K562 (cell line): ENCODE measurements around the gene WTAP. TPM values are rescaled to one million over a fixed set of nuclear protein-coding genes. Genes with fewer than 3 reads are reported as not detected.

ENCODE experiments used
- ATF7 ChIP-seq: fragments of 450-650 bp; IDR thresholded peaks from 2 replicates; pipeline ENCODE4 v1.7.1; 2014; ENCODE audit warnings: mild to moderate bottlenecking, moderate library complexity
- CGGBP1 ChIP-seq: fragments of 250-450 bp; sonication (Bioruptor Pico); IDR thresholded peaks from 2 replicates; pipeline ENCODE4 v1.9.0; 2021; ENCODE audit warnings: mild to moderate bottlenecking
- CREB5 ChIP-seq: fragments of 250-450 bp; sonication (Bioruptor Pico); IDR thresholded peaks from 2 replicates; pipeline ENCODE4 v1.5.0; 2020; ENCODE audit warnings: mild to moderate bottlenecking
- DDX20 ChIP-seq: fragments of 450-650 bp; IDR thresholded peaks from 2 replicates; pipeline ENCODE4 v1.6.1; 2016; ENCODE audit warnings: missing genetic modification characterization, low read depth, mild to moderate bottlenecking, missing compliant biosample characterization, moderate library complexity
- HNRNPLL ChIP-seq: fragments of 200-400 bp; formaldehyde crosslinking; IDR thresholded peaks from 2 replicates; pipeline ENCODE4 v1.6.1; 2017; ENCODE audit warnings: low read length, low read depth, mild to moderate bottlenecking; ENCODE audit not compliant: poor library complexity, severe bottlenecking
- ILF3 ChIP-seq: fragments of 450-650 bp; IDR thresholded peaks from 2 replicates; pipeline ENCODE4 v1.6.1; 2018; ENCODE audit warnings: antibody characterized with exemption, mild to moderate bottlenecking, moderate library complexity, borderline replicate concordance
- PRPF4 ChIP-seq: fragments of 200-400 bp; formaldehyde crosslinking; IDR thresholded peaks from one replicate; pipeline ENCODE4 v1.6.1; 2017; ENCODE audit warnings: low read length, low read depth, mild to moderate bottlenecking; ENCODE audit not compliant: insufficient read depth, poor library complexity, severe bottlenecking
- SAP30 ChIP-seq: fragments of 200-600 bp; sonication (generic); IDR thresholded peaks from 2 replicates; pipeline ENCODE4 v1.6.1; 2012; ENCODE audit warnings: borderline replicate concordance, low read depth, mild to moderate bottlenecking, moderate library complexity, low read length, control low read depth, inconsistent platforms; ENCODE audit not compliant: insufficient read depth, poor library complexity, severe bottlenecking
- SIN3A ChIP-seq, 2 experiments: fragments of 150-350 bp in 1 of 2; IDR thresholded peaks; 2 replicates each; pipeline ENCODE4 v1.6.1; 2011 to 2016; ENCODE audit warnings: borderline replicate concordance in 2 of 2, low read depth in 2 of 2, low read length in 2 of 2, mild to moderate bottlenecking in 2 of 2, moderate library complexity in 2 of 2; ENCODE audit not compliant: control insufficient read depth in 1 of 2
- TBL1XR1 ChIP-seq, 2 experiments: IDR thresholded peaks; 2 replicates each; pipeline ENCODE4 v1.6.1; 2012; ENCODE audit warnings: improper control_type of control experiment in 2 of 2, low read length in 2 of 2, mild to moderate bottlenecking in 1 of 2
- UBTF ChIP-seq, 2 experiments: IDR thresholded peaks; 2 replicates each; pipeline ENCODE4 v1.6.1; 2012; ENCODE audit warnings: improper control_type of control experiment in 2 of 2, low read depth in 2 of 2, low read length in 2 of 2, borderline replicate concordance in 1 of 2
- ZC3H8 ChIP-seq: fragments of 450-650 bp; IDR thresholded peaks from 2 replicates; pipeline ENCODE4 v1.6.1; 2017
- ZNF23 ChIP-seq: fragments of 250-450 bp; sonication (Bioruptor Pico); IDR thresholded peaks from 2 replicates; pipeline ENCODE4 v1.4.0; 2020; ENCODE audit warnings: mild to moderate bottlenecking
- polyA plus RNA-seq, 8 experiments: library from polyadenylated mRNA; depleted of rRNA in 4 of 8; stranded (reverse) in 5 of 8; unstranded in 3 of 8; fragments of >200 nt; fragmentation: Nextera tagmentation in 2 of 8; fragmentation: Illumina TruSeq in 1 of 8; extraction: Ambion mirVana in 2 of 8; extraction: Trizol in 1 of 8; gene quantifications; 2 replicates each; pipeline versions ENCODE4 v1.2.1 to v1.2.3, GENCODE V29; 2011 to 2014; ENCODE audit warnings: inconsistent platforms in 1 of 8, missing spikeins in 1 of 8
- total RNA-seq, 7 experiments: library from RNA; depleted of rRNA in 6 of 7; stranded (reverse); fragments of >200 nt in 6 of 7; fragmentation: Illumina TruSeq in 2 of 7; extraction: Trizol in 2 of 7; gene quantifications; 2 replicates each; pipeline versions ENCODE4 v1.2.1 to v1.2.3, GENCODE V29; 2011 to 2021; ENCODE audit warnings: low replicate concordance in 1 of 7
- TF ChIP-seq, protein P1 (sequence below): fragments of 250-450 bp; sonication (Bioruptor Pico); IDR thresholded peaks from 2 replicates; pipeline ENCODE4 v1.5.0; 2022; ENCODE audit warnings: mild to moderate bottlenecking
- TF ChIP-seq, protein P2 (sequence below): fragments of 450-650 bp; formaldehyde crosslinking; IDR thresholded peaks from 2 replicates; pipeline ENCODE4 v1.4.0; 2020; ENCODE audit warnings: mild to moderate bottlenecking, mixed read lengths

Gene WTAP
- total and polyA plus RNA-seq, 9 of the 15 experiments (the other 6 are each of a cell fraction or from before 2014, with no cell fraction given): 52.4 to 156 (median 110) TPM

DNA sequence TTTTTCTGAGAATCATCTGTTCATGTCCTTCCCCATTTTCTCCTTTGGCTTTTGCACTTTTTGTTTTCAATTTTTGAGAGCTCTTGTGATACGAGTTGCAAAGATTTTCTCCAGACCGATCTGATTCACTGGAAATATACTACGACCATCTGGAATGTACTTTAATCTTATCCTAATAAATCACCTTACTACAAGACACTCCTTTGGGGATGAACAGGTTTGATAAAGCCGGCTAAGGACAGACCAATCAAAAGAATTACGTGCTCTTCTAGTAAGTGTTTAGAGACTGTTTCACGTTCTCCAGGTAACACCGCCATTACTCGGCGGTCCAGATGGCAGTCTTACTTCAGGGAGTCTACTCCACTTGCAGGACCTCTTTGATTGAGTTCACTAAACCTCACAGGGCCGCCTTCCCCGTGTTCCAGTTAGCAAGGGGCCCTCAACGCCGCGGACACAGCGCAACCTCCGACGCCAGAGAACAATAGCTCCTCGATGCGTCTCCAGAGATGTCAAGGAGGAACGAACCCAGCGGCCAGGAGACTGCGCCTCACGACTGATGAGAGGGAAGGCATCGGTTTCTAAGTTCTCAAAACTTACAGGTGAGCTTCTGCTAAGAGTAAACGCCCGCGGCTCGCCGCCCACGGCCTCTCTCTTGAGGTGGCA lies 920 bp upstream of the WTAP start (continued):
- TF ChIP-seq, protein P1, sequence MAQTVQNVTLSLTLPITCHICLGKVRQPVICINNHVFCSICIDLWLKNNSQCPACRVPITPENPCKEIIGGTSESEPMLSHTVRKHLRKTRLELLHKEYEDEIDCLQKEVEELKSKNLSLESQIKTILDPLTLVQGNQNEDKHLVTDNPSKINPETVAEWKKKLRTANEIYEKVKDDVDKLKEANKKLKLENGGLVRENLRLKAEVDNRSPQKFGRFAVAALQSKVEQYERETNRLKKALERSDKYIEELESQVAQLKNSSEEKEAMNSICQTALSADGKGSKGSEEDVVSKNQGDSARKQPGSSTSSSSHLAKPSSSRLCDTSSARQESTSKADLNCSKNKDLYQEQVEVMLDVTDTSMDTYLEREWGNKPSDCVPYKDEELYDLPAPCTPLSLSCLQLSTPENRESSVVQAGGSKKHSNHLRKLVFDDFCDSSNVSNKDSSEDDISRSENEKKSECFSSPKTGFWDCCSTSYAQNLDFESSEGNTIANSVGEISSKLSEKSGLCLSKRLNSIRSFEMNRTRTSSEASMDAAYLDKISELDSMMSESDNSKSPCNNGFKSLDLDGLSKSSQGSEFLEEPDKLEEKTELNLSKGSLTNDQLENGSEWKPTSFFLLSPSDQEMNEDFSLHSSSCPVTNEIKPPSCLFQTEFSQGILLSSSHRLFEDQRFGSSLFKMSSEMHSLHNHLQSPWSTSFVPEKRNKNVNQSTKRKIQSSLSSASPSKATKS (CRISPR knock-in tag): 0 out of 2 replicates have a peak, but pooled peaks have one; percentile 63
- TF ChIP-seq, protein P2, sequence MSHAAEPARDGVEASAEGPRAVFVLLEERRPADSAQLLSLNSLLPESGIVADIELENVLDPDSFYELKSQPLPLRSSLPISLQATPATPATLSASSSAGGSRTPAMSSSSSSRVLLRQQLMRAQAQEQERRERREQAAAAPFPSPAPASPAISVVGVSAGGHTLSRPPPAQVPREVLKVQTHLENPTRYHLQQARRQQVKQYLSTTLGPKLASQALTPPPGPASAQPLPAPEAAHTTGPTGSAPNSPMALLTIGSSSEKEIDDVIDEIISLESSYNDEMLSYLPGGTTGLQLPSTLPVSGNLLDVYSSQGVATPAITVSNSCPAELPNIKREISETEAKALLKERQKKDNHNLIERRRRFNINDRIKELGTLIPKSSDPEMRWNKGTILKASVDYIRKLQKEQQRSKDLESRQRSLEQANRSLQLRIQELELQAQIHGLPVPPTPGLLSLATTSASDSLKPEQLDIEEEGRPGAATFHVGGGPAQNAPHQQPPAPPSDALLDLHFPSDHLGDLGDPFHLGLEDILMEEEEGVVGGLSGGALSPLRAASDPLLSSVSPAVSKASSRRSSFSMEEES: peak; percentile 3
- no peak for TF ChIP-seq ZC3H8
- TF ChIP-seq CGGBP1 (CRISPR knock-in tag): 0 out of 2 replicates have a peak, but pooled peaks have one; percentile 30
- TF ChIP-seq ILF3: 0 out of 2 replicates have a peak, but pooled peaks have one; percentile 20
- 0 out of 4 replicates have a peak, but pooled peaks of 1 of the 2 experiments have one; percentile 4 for TF ChIP-seq UBTF (IDR thresholded peaks at IDR 0.05; ENCODE audit: borderline replicate concordance in 1 of 2, low read depth in 2 of 2, low read length in 2 of 2)
- peak; percentile 81; the same call in 1 of the 2 replicates for TF ChIP-seq CREB5 (CRISPR knock-in tag)
- 0 out of 4 replicates have a peak, but pooled peaks of 1 of the 2 experiments have one; percentile 59 for TF ChIP-seq TBL1XR1 (IDR thresholded peaks at IDR 0.05; ENCODE audit: low read length in 2 of 2)
- 0 out of 2 replicates have a peak, but pooled peaks have one; percentile 15 for TF ChIP-seq ZNF23 (CRISPR knock-in tag)
- no peak; the same call in 1 of the 2 replicates for TF ChIP-seq ATF7
- peak; percentile 63 for TF ChIP-seq HNRNPLL
- 0 out of 2 replicates have a peak, but pooled peaks have one; percentile 20 for TF ChIP-seq DDX20
- TF ChIP-seq PRPF4: no peak
- TF ChIP-seq SIN3A (IDR thresholded peaks at IDR 0.05; ENCODE audit: borderline replicate concordance in 2 of 2, control insufficient read depth in 1 of 2, low read depth in 2 of 2, low read length in 2 of 2): 0 out of 4 replicates have a peak, but pooled peaks of 1 of the 2 experiments have one; percentile 55
- TF ChIP-seq SAP30: peak; percentile 80
